Measurements from ENCODE around the gene SHROOM3. TPM values are rescaled to one million over a fixed set of nuclear protein-coding genes. Genes with fewer than 3 reads are reported as not detected.

SHROOM3 gene
- total and polyA plus RNA-seq, 2 donors (not counting 3 experiments of a cell fraction or from before 2014, with no cell fraction given), result 2.7 to 6.7 TPM

- H3K4me3 ChIP-seq (replicated peaks in 1 of 3; ENCODE audit: insufficient read depth in 1 of 3, low read depth in 1 of 3, low read length in 3 of 3), result no peak overlapping the region
- no peak overlapping the region for H3K9ac ChIP-seq (replicated peaks; ENCODE audit: extremely low read depth, insufficient read depth, low read length)
- H3K4me1 ChIP-seq (ENCODE audit: control insufficient read depth, extremely low read depth, insufficient read depth, low read length), result peaks cover 5% of the 10 kb centered on the region
- dilution Hi-C loops (cut with MboI; ENCODE audit: extremely low pct_ligation_motif_present, low sequenced_read_pairs) (no loop called here), intact Hi-C loops (cut with micrococcal nuclease) (loop anchor here (5.0 kb wide), 1 partner anchor 109 kb away; no protein-coding TSS in a partner anchor)
- TF ChIP-seq POLR2AphosphoS5 (IDR thresholded peaks at IDR 0.05; ENCODE audit: insufficient read depth, low read depth, low read length) (no peak), EZH2 (IDR thresholded peaks at IDR 0.05; ENCODE audit: borderline replicate concordance, low read depth, low read length, severe bottlenecking) (no peak), MYC (IDR thresholded peaks at IDR 0.05; ENCODE audit: low read depth, low read length) (no peak), GATA2 (IDR thresholded peaks at IDR 0.05; ENCODE audit: insufficient read depth, insufficient read length, low read depth, low read length) (no peak), JUN (IDR thresholded peaks at IDR 0.05; ENCODE audit: borderline replicate concordance, insufficient read depth, insufficient read length, low read depth) (no peak)
- TF ChIP-seq, protein P1, sequence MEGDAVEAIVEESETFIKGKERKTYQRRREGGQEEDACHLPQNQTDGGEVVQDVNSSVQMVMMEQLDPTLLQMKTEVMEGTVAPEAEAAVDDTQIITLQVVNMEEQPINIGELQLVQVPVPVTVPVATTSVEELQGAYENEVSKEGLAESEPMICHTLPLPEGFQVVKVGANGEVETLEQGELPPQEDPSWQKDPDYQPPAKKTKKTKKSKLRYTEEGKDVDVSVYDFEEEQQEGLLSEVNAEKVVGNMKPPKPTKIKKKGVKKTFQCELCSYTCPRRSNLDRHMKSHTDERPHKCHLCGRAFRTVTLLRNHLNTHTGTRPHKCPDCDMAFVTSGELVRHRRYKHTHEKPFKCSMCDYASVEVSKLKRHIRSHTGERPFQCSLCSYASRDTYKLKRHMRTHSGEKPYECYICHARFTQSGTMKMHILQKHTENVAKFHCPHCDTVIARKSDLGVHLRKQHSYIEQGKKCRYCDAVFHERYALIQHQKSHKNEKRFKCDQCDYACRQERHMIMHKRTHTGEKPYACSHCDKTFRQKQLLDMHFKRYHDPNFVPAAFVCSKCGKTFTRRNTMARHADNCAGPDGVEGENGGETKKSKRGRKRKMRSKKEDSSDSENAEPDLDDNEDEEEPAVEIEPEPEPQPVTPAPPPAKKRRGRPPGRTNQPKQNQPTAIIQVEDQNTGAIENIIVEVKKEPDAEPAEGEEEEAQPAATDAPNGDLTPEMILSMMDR (IDR thresholded peaks at IDR 0.05; ENCODE audit: extremely low read depth in 1 of 2, insufficient read depth in 1 of 2, low read depth in 1 of 2, low read length in 2 of 2), result no peak
- no TSS peak for BruUV-seq (replicated peaks)
- no peaks in the 10 kb centered on the region for H3K9me1 ChIP-seq (replicated peaks; ENCODE audit: control insufficient read depth, extremely low read depth, insufficient read depth, low read length)
- ChIA-PET CTCF (interaction anchor here (0.6 kb wide), 1 partner anchor 18 kb away, joined by 3 read pairs; no protein-coding TSS in a partner anchor), POLR2A (no interaction called here)
- FAIRE-seq, result no peak
- H3K9me3 ChIP-seq (replicated peaks; ENCODE audit: control insufficient read depth, insufficient read depth, low read length), result no peaks in the 10 kb centered on the region
- DNase-seq (ENCODE audit: low read depth, low spot score), result no peak
- no peak overlapping the region for H3K4me2 ChIP-seq (ENCODE audit: insufficient read depth, low read length)
- peaks cover 0 to 6% of the 10 kb centered on the region in 2 experiments for H3K36me3 ChIP-seq (ENCODE audit: control insufficient read depth in 2 of 2, extremely low read depth in 1 of 2, insufficient read depth in 2 of 2, low read length in 2 of 2)
- H3K27ac ChIP-seq (ENCODE audit: insufficient read depth, low read depth, low read length), result no peak overlapping the region
- H3K79me2 ChIP-seq (ENCODE audit: control insufficient read depth, insufficient read depth, low read length), result no peaks in the 10 kb centered on the region
- H3K27me3 ChIP-seq (ENCODE audit: control insufficient read depth in 2 of 2, insufficient read depth in 2 of 2, low read length in 2 of 2), result no peaks in the 10 kb centered on the region
- no peak overlapping the region for H2AFZ ChIP-seq (ENCODE audit: low read depth, low read length)
- H4K20me1 ChIP-seq (replicated peaks; ENCODE audit: control insufficient read depth, extremely low read depth, insufficient read depth, low read length), result no peaks in the 10 kb centered on the region
These were observed 338.7 kb downstream of the SHROOM3 start for GRCh38 chr4:76773766-76774165.

All from endothelial cell of umbilical vein (primary cell).